K562 (cell line): ENCODE results near the gene RASAL3. TPM values are rescaled to one million over a fixed set of nuclear protein-coding genes. Genes with fewer than 3 reads are reported as not detected.

Source experiments
- CREM ChIP-seq: IDR thresholded peaks from 2 replicates; pipeline ENCODE4 v1.6.1; 2014; ENCODE audit warnings: antibody characterized with exemption, low read depth
- EHMT2 ChIP-seq: fragments of 450-650 bp; IDR thresholded peaks from 2 replicates; pipeline ENCODE4 v1.6.1; 2018; ENCODE audit warnings: antibody characterized with exemption
- POLR2A ChIP-seq: fragments of 450-650 bp; conservative IDR thresholded peaks from 2 replicates; pipeline ENCODE4 v1.6.1; 2016
- POU5F1 ChIP-seq: fragments of 150-350 bp; IDR thresholded peaks from 2 replicates; pipeline ENCODE4 v1.6.1; 2014; ENCODE audit warnings: borderline replicate concordance, low read length, low read depth, mild to moderate bottlenecking; ENCODE audit not compliant: partially characterized antibody
- RBM15 ChIP-seq: fragments of 200-400 bp; formaldehyde crosslinking; IDR thresholded peaks from 2 replicates; pipeline ENCODE4 v1.6.1; 2018; ENCODE audit warnings: mild to moderate bottlenecking, low read length, moderate library complexity; ENCODE audit not compliant: insufficient read depth
- SAFB2 ChIP-seq: fragments of 200-400 bp; formaldehyde crosslinking; IDR thresholded peaks from 2 replicates; pipeline ENCODE4 v1.6.1; 2018; ENCODE audit warnings: borderline replicate concordance, low read length, low read depth, moderate library complexity; ENCODE audit not compliant: severe bottlenecking
- ZNF3 ChIP-seq: fragments of 250-450 bp; sonication (Bioruptor Pico); IDR thresholded peaks from 2 replicates; pipeline ENCODE4 v1.5.0; 2021; ENCODE audit warnings: mild to moderate bottlenecking, moderate library complexity
- ZNF354B ChIP-seq: fragments of 250-450 bp; sonication (Bioruptor Pico); IDR thresholded peaks from 2 replicates; pipeline ENCODE4 v1.4.0; 2020
- polyA plus RNA-seq, 8 experiments: library from polyadenylated mRNA; depleted of rRNA in 4 of 8; stranded (reverse) in 5 of 8; unstranded in 3 of 8; fragments of >200 nt; fragmentation: Nextera tagmentation in 2 of 8; fragmentation: Illumina TruSeq in 1 of 8; extraction: Ambion mirVana in 2 of 8; extraction: Trizol in 1 of 8; gene quantifications; 2 replicates each; pipeline versions ENCODE4 v1.2.1 to v1.2.3, GENCODE V29; 2011 to 2014; ENCODE audit warnings: inconsistent platforms in 1 of 8, missing spikeins in 1 of 8
- total RNA-seq, 7 experiments: library from RNA; depleted of rRNA in 6 of 7; stranded (reverse); fragments of >200 nt in 6 of 7; fragmentation: Illumina TruSeq in 2 of 7; extraction: Trizol in 2 of 7; gene quantifications; 2 replicates each; pipeline versions ENCODE4 v1.2.1 to v1.2.3, GENCODE V29; 2011 to 2021; ENCODE audit warnings: low replicate concordance in 1 of 7
- TF ChIP-seq, protein P1 (sequence below), 2 experiments: IDR thresholded peaks in 1 of 2; conservative IDR thresholded peaks in 1 of 2; 2 replicates each; pipeline ENCODE4 v1.6.1; 2016; ENCODE audit warnings: low read depth in 2 of 2, mild to moderate bottlenecking in 1 of 2, missing compliant biosample characterization in 1 of 2, missing genetic modification characterization in 1 of 2, moderate library complexity in 1 of 2
- TF ChIP-seq, protein P2 (sequence below): fragments of 200-800 bp; sonication (Bioruptor generic); IDR thresholded peaks from 2 replicates; pipeline ENCODE4 v1.6.1; 2017; ENCODE audit warnings: missing genetic modification characterization, missing compliant biosample characterization
- TF ChIP-seq, protein P3 (sequence below), 2 experiments: fragments of 200-800 bp in 1 of 2; sonication (Bioruptor generic) in 1 of 2; sonication (generic) in 1 of 2; formaldehyde crosslinking in 1 of 2; IDR thresholded peaks in 1 of 2; conservative IDR thresholded peaks in 1 of 2; 2 replicates each; pipeline versions ENCODE4 v1.5.0 to v1.6.1; 2016 to 2020; ENCODE audit warnings: missing compliant biosample characterization in 1 of 2, missing genetic modification characterization in 1 of 2, missing genetic modification reagents in 1 of 2
- TF ChIP-seq, protein P4 (sequence below): fragments of 250-450 bp; sonication (Bioruptor Pico); IDR thresholded peaks from 2 replicates; pipeline ENCODE4 v1.4.0; 2020; ENCODE audit warnings: mild to moderate bottlenecking

The RASAL3 gene
- total and polyA plus RNA-seq, 9 of the 15 experiments (the other 6 are each of a cell fraction or from before 2014, with no cell fraction given): 0.07 to 0.44 TPM; not detected in 7

DNA sequence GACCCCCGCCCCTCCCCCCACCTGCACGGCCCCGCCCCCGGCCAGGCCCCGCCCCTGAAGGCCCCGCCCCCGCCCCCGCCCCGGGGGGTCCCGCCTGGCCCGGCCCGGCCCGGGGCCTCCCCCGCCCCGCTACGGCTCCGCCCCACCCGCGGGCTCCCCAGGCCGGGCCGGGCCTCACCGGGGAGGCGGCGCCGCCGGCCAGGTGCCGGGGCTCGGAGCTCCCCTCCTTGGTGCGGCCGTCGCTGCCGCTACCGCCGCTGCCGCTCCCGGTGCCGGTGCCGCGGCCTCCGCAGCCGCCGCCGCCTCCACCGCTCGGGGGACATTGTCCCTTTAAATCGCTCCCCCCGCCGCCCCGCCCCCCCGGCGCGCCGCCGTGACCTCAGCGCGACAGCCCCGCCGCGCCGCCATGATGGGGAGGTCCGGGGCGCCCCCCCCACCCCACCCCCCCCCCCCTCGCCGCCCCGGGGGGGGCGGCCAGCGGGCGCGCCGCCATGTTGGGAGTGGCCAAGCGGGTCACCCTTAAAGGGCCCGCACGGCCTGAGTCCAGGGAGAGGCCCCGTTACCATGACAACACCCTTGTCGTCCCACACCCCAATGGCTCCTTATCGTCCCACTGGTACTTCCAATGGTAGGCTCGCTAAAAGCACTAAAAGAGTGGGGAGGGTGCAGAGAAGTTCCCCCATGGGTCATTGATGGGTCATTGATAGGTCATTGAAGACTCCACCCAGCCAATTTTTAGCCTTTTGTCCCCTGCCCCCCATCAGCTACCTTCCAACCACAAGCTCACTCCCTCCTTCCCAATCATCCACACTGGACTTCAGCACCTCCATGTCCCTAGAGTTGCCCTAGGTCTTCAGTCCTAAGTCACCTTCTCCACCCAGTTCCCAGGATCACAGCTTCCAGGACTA is 14.5 kb downstream of the RASAL3 start, which contains the start of gene WIZ (continued):
- TF ChIP-seq, protein P1, sequence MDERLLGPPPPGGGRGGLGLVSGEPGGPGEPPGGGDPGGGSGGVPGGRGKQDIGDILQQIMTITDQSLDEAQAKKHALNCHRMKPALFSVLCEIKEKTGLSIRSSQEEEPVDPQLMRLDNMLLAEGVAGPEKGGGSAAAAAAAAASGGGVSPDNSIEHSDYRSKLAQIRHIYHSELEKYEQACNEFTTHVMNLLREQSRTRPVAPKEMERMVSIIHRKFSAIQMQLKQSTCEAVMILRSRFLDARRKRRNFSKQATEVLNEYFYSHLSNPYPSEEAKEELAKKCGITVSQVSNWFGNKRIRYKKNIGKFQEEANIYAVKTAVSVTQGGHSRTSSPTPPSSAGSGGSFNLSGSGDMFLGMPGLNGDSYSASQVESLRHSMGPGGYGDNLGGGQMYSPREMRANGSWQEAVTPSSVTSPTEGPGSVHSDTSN (CRISPR knock-in tag; IDR thresholded peaks at IDR 0.05; ENCODE audit: low read depth): no peak
- TF ChIP-seq, protein P1 (tag; conservative IDR thresholded peaks at IDR 0.05; ENCODE audit: low read depth): no peak
- TF ChIP-seq POU5F1: no peak
- no peak for TF ChIP-seq ZNF354B
- TF ChIP-seq, protein P2, sequence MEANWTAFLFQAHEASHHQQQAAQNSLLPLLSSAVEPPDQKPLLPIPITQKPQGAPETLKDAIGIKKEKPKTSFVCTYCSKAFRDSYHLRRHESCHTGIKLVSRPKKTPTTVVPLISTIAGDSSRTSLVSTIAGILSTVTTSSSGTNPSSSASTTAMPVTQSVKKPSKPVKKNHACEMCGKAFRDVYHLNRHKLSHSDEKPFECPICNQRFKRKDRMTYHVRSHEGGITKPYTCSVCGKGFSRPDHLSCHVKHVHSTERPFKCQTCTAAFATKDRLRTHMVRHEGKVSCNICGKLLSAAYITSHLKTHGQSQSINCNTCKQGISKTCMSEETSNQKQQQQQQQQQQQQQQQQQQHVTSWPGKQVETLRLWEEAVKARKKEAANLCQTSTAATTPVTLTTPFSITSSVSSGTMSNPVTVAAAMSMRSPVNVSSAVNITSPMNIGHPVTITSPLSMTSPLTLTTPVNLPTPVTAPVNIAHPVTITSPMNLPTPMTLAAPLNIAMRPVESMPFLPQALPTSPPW (CRISPR knock-in tag): peak; percentile 100
- peak; percentile 95 for TF ChIP-seq CREM
- no peak for TF ChIP-seq POLR2A
- TF ChIP-seq, protein P3, sequence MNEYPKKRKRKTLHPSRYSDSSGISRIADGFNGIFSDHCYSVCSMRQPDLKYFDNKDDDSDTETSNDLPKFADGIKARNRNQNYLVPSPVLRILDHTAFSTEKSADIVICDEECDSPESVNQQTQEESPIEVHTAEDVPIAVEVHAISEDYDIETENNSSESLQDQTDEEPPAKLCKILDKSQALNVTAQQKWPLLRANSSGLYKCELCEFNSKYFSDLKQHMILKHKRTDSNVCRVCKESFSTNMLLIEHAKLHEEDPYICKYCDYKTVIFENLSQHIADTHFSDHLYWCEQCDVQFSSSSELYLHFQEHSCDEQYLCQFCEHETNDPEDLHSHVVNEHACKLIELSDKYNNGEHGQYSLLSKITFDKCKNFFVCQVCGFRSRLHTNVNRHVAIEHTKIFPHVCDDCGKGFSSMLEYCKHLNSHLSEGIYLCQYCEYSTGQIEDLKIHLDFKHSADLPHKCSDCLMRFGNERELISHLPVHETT (CRISPR knock-in tag; conservative IDR thresholded peaks at IDR 0.05 in 1 of 2, IDR thresholded peaks at IDR 0.05 in 1 of 2): peak in 1 of 2 experiments; percentile 97; a peak in 2 of 4 replicates
- no peak for TF ChIP-seq SAFB2
- no peak for TF ChIP-seq ZNF3 (CRISPR knock-in tag)
- TF ChIP-seq RBM15: no peak
- TF ChIP-seq, protein P4, sequence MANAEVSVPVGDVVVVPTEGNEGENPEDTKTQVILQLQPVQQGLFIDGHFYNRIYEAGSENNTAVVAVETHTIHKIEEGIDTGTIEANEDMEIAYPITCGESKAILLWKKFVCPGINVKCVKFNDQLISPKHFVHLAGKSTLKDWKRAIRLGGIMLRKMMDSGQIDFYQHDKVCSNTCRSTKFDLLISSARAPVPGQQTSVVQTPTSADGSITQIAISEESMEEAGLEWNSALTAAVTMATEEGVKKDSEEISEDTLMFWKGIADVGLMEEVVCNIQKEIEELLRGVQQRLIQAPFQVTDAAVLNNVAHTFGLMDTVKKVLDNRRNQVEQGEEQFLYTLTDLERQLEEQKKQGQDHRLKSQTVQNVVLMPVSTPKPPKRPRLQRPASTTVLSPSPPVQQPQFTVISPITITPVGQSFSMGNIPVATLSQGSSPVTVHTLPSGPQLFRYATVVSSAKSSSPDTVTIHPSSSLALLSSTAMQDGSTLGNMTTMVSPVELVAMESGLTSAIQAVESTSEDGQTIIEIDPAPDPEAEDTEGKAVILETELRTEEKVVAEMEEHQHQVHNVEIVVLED (CRISPR knock-in tag): 0 out of 2 replicates have a peak, but pooled peaks have one; percentile 34
- peak; percentile 74; the same call in 1 of the 2 replicates for TF ChIP-seq EHMT2
